Nephron (organoid): ENCODE measurements around the gene PRR7.

Experiments used
- H3K27ac Mint-ChIP-seq, 3 experiments: 2 replicates each; pipeline ENCODE4 v1.8.0; 2020; ENCODE audit warnings: mixed read lengths in 3 of 3, mild to moderate bottlenecking in 2 of 3, moderate library complexity in 1 of 3
- H3K27me3 Mint-ChIP-seq: 2 replicates; pipeline ENCODE4 v1.8.0; 2021; ENCODE audit warnings: low read depth, mild to moderate bottlenecking, moderate library complexity, mixed read lengths
- H3K36me3 Mint-ChIP-seq: 2 replicates; pipeline ENCODE4 v1.8.0; 2020; ENCODE audit warnings: low read depth, mixed read lengths
- H3K4me1 Mint-ChIP-seq: 2 replicates; pipeline ENCODE4 v1.8.0; 2020; ENCODE audit warnings: mixed read lengths
- H3K4me3 Mint-ChIP-seq, 3 experiments: 2 replicates each; pipeline ENCODE4 v1.8.0; 2020; ENCODE audit warnings: mild to moderate bottlenecking in 3 of 3, mixed read lengths in 3 of 3, moderate library complexity in 2 of 3
- H3K9me3 Mint-ChIP-seq: 2 replicates; pipeline ENCODE4 v1.8.0; 2020; ENCODE audit warnings: mixed read lengths
- CTCF ChIP-seq, 3 experiments: fragments of 200-600 bp; sonication (generic); IDR thresholded peaks; one replicate each; pipeline ENCODE4 v1.5.0; 2021; ENCODE audit warnings: antibody characterized with exemption in 3 of 3; ENCODE audit not compliant: unreplicated experiment in 3 of 3

Gene PRR7

GRCh38 chr5:177444106-177445051 is 2.2 kb upstream of the PRR7 start:
- TF ChIP-seq CTCF (IDR thresholded peaks at IDR 0.05; ENCODE audit: unreplicated experiment in 3 of 3), result no peak
- peaks cover 26% of the 10 kb centered on the region for H3K4me1 Mint-ChIP-seq
- peaks cover 8% of the 10 kb centered on the region for H3K36me3 Mint-ChIP-seq
- no peak overlapping the region for H3K27ac Mint-ChIP-seq
- H3K9me3 Mint-ChIP-seq, result no peaks in the 10 kb centered on the region
- peak overlapping the region; percentile 79 to 86 (median 82) for H3K4me3 Mint-ChIP-seq
- H3K27me3 Mint-ChIP-seq, result peaks cover 20% of the 10 kb centered on the region

GRCh38 chr5:177445052-177445916 is 1.3 kb upstream of the PRR7 start:
- H3K4me3 Mint-ChIP-seq, result peak overlapping the region; percentile 79 to 86 (median 82)
- peak overlapping the region in 2 of 3 experiments; percentile 18 to 51 for H3K27ac Mint-ChIP-seq
- TF ChIP-seq CTCF (IDR thresholded peaks at IDR 0.05; ENCODE audit: unreplicated experiment in 3 of 3), result no peak
- peaks cover 26% of the 10 kb centered on the region for H3K4me1 Mint-ChIP-seq
- no peaks in the 10 kb centered on the region for H3K9me3 Mint-ChIP-seq
- H3K27me3 Mint-ChIP-seq, result peaks cover 20% of the 10 kb centered on the region
- H3K36me3 Mint-ChIP-seq, result no peaks in the 10 kb centered on the region

- H3K9me3 Mint-ChIP-seq, result no peaks in the 10 kb centered on the region
- H3K4me3 Mint-ChIP-seq, result peak overlapping the region; percentile 79 to 86 (median 82)
- peaks cover 31% of the 10 kb centered on the region for H3K4me1 Mint-ChIP-seq
- peak overlapping the region in 2 of 3 experiments; percentile 18 to 51 for H3K27ac Mint-ChIP-seq
- H3K36me3 Mint-ChIP-seq, result no peaks in the 10 kb centered on the region
- H3K27me3 Mint-ChIP-seq, result peaks cover 20% of the 10 kb centered on the region
- no peak for TF ChIP-seq CTCF (IDR thresholded peaks at IDR 0.05; ENCODE audit: unreplicated experiment in 3 of 3)
Measured at GRCh38 chr5:177445917-177446199, 756 bp upstream of the PRR7 start.

GRCh38 chr5:177447066-177447610 is 524 bp downstream of the PRR7 start:
- H3K27me3 Mint-ChIP-seq, result peaks cover 22% of the 10 kb centered on the region
- H3K4me1 Mint-ChIP-seq, result peaks cover 33% of the 10 kb centered on the region
- peak overlapping the region in 1 of 3 experiments; percentile 54 for H3K4me3 Mint-ChIP-seq
- no peak overlapping the region for H3K27ac Mint-ChIP-seq
- no peaks in the 10 kb centered on the region for H3K36me3 Mint-ChIP-seq
- no peaks in the 10 kb centered on the region for H3K9me3 Mint-ChIP-seq
- no peak for TF ChIP-seq CTCF (IDR thresholded peaks at IDR 0.05; ENCODE audit: unreplicated experiment in 3 of 3)

GRCh38 chr5:177447611-177448243 is 1.1 kb downstream of the PRR7 start:
- Mint-ChIP-seq H3K27me3 (peaks cover 25% of the 10 kb centered on the region), H3K4me1 (peaks cover 33% of the 10 kb centered on the region), H3K4me3 (peak overlapping the region; percentile 74 to 81 (median 77)), H3K9me3 (no peaks in the 10 kb centered on the region), H3K27ac (no peak overlapping the region), H3K36me3 (no peaks in the 10 kb centered on the region)
- TF ChIP-seq CTCF (IDR thresholded peaks at IDR 0.05; ENCODE audit: unreplicated experiment in 3 of 3), result no peak
